Femur (tissue), 1 donor: ENCODE data around the gene KRTAP12-1.
"Not testable (repeated sequence)": the region's sequence is repeated elsewhere in the genome, so short reads cannot be mapped to it uniquely, and the experiment has no call there.

ENCODE experiments used
- DNase-seq: peaks from one replicate; pipeline ENCODE4 v3.0.0-alpha.2; 2017

The KRTAP12-1 gene

DNA sequence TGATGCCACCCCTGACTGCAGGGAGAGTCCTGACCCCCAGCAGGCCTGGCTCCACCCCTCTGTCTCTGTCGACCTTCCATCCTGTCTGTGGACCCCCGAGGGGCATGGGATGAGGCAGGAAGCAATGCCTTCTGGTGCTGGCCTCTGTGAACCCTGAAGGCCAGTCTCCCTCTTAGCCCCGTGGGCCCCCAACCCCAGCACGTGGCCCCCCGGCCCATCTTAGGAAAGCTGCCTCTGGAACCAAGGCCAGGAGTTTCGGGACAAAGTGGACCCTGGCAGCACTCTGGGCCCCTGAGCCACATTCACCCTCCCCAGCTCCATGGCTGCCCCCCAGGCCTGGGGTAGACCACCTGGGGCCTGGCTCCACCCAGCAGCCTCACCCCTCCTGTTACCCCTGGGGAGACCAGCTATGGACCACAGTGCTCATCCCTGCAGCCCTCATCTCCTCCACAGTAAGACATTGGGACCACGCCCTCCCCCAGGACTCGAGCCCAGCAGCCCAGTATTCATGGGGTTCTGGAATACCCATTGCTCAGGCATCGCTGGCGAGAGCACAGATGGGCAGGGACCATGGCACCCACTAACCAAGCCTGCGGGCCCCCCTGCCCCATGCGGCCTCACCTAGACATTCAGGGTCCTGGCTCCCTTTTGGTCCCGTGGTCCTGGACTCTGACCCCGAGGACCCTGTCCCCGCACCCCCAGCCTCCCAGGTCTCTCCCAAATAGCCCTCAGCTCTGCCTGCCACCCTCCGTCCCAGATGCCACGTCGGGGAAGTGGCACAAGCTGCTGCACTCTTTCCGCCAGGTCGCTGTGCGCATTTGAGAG, 43.2 kb downstream of the KRTAP12-1 start:
- not testable (repeated sequence) for DNase-seq

DNA sequence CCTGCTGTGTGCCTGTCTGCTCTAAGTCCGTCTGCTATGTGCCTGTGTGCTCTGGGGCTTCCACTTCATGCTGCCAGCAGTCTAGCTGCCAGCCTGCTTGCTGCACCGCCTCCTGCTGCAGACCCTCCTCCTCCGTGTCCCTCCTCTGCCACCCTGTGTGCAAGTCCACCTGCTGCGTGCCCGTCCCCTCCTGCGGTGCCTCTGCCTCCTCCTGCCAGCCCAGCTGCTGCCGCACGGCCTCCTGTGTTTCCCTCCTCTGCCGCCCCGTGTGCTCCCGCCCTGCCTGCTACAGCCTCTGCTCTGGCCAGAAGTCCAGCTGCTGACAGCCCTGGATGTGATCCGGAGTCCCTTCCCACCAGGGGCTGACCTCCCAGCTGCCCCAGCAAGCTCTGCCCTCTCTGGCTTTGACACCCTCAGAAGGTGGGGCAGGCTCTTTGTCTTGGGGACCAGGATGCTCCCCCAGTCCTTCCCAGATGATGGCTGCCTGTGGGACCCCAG, 44.1 kb downstream of the KRTAP12-1 start:
- not testable (repeated sequence) for DNase-seq

DNA sequence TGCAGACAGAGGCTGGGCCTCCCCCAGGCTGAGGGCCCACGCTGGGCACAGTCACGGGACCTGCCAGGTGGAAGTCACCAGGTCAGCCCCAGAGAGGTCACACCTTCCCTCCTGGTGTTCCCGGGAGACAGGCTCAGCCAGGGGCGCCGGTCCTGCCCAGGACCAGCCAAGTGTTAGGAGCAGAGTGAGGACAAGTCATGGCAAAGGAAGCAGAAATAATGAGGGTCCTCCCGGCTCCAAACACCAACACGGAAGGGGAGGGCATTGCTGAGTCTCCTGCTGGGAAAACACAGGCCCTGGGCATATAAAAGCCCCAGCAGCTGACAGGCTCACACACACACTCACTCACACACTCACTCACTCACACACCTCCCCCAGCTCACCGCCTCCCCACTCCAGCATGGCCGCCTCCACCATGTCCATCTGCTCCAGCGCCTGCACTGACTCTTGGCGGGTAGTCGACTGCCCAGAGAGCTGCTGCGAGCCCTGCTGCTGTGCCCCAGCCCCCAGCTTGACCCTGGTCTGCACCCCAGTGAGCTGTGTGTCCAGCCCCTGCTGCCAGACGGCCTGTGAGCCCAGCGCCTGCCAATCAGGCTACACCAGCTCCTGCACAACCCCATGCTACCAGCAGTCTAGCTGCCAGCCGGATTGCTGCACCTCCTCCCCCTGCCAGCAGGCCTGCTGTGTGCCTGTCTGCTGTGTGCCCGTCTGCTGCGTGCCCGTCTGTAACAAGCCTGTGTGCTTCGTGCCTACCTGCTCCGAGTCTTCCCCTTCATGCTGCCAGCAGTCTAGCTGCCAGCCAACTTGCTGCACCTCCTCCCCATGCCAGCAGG, 44.7 kb downstream of the KRTAP12-1 start, which contains the start of gene KRTAP10-10:
KRTAP10-10 (plus strand) TSS at position 339 of the 833 bp plus-strand sequence; CDS start at position 401, 62 bp downstream.
- DNase-seq: no peak

- no peak for DNase-seq
Observed at GRCh38 chr21:44636209-44637017, 45.5 kb downstream of the KRTAP12-1 start.

- no peak for DNase-seq
Observed at GRCh38 chr21:44632067-44632466, 49.9 kb downstream of the KRTAP12-1 start.
